ENCODE measurements around the gene ANKRD42.

The ANKRD42 gene

GRCh38 chr11:83193315-83194280 lies at the start of gene ANKRD42:
ANKRD42 (plus strand) TSS chr11:83193712; CDS start chr11:83194671, 959 bp downstream.
- Histone ChIP-seq H3K27ac (ENCODE audit: low read length) (peak within 1 kb of the TSS; percentile 38), H3K9ac (ENCODE audit: low read depth, low read length) (peak within 1 kb of the TSS; percentile 98), H3K4me1 (ENCODE audit: insufficient read depth, low read length) (peaks cover 13% of the 10 kb centered on the region), H3K36me3 (ENCODE audit: insufficient read depth, low read depth, low read length) (peaks cover 32% of the 10 kb centered on the region), H3K9me3 (ENCODE audit: insufficient read depth, low read depth, low read length) (no peaks in the 10 kb centered on the region), H3K4me3 (ENCODE audit: low read length) (peak within 1 kb of the TSS; percentile 98), H3K27me3 (ENCODE audit: insufficient read depth, low read length) (peaks cover 13% of the 10 kb centered on the region)

GRCh38 chr11:83147895-83148294 lies 45.6 kb upstream of the ANKRD42 start:
- no peaks in the 10 kb centered on the region for H3K27me3 ChIP-seq (ENCODE audit: insufficient read depth, low read length)
- no peaks in the 10 kb centered on the region for H3K9me3 ChIP-seq (ENCODE audit: insufficient read depth, low read depth, low read length)
- no peak overlapping the region for H3K4me3 ChIP-seq (ENCODE audit: low read length)
- H3K9ac ChIP-seq (ENCODE audit: low read depth, low read length), result no peak overlapping the region
- H3K27ac ChIP-seq (ENCODE audit: low read length), result no peak overlapping the region
- no peaks in the 10 kb centered on the region for H3K36me3 ChIP-seq (ENCODE audit: insufficient read depth, low read depth, low read length)
- no peaks in the 10 kb centered on the region for H3K4me1 ChIP-seq (ENCODE audit: insufficient read depth, low read length)

- Histone ChIP-seq H3K27ac (ENCODE audit: low read length) (no peak overlapping the region), H3K4me1 (ENCODE audit: insufficient read depth, low read length) (no peaks in the 10 kb centered on the region), H3K9me3 (ENCODE audit: insufficient read depth, low read depth, low read length) (no peaks in the 10 kb centered on the region), H3K27me3 (ENCODE audit: insufficient read depth, low read length) (no peaks in the 10 kb centered on the region), H3K4me3 (ENCODE audit: low read length) (no peak overlapping the region), H3K36me3 (ENCODE audit: insufficient read depth, low read depth, low read length) (no peaks in the 10 kb centered on the region), H3K9ac (ENCODE audit: low read depth, low read length) (no peak overlapping the region)
Measured at GRCh38 chr11:83150450-83150849, 43.1 kb upstream of the ANKRD42 start.

GRCh38 chr11:83151274-83151977 lies 42.1 kb upstream of the ANKRD42 start:
- H3K36me3 ChIP-seq (ENCODE audit: insufficient read depth, low read depth, low read length), result no peaks in the 10 kb centered on the region
- no peaks in the 10 kb centered on the region for H3K9me3 ChIP-seq (ENCODE audit: insufficient read depth, low read depth, low read length)
- H3K27me3 ChIP-seq (ENCODE audit: insufficient read depth, low read length), result no peaks in the 10 kb centered on the region
- no peaks in the 10 kb centered on the region for H3K4me1 ChIP-seq (ENCODE audit: insufficient read depth, low read length)
- no peak overlapping the region for H3K9ac ChIP-seq (ENCODE audit: low read depth, low read length)
- no peak overlapping the region for H3K27ac ChIP-seq (ENCODE audit: low read length)
- H3K4me3 ChIP-seq (ENCODE audit: low read length), result no peak overlapping the region

GRCh38 chr11:83152264-83152663 lies 41.2 kb upstream of the ANKRD42 start:
- no peaks in the 10 kb centered on the region for H3K9me3 ChIP-seq (ENCODE audit: insufficient read depth, low read depth, low read length)
- H3K9ac ChIP-seq (ENCODE audit: low read depth, low read length), result no peak overlapping the region
- no peaks in the 10 kb centered on the region for H3K27me3 ChIP-seq (ENCODE audit: insufficient read depth, low read length)
- H3K36me3 ChIP-seq (ENCODE audit: insufficient read depth, low read depth, low read length), result no peaks in the 10 kb centered on the region
- H3K4me3 ChIP-seq (ENCODE audit: low read length), result no peak overlapping the region
- no peak overlapping the region for H3K27ac ChIP-seq (ENCODE audit: low read length)
- H3K4me1 ChIP-seq (ENCODE audit: insufficient read depth, low read length), result no peaks in the 10 kb centered on the region

- H3K36me3 ChIP-seq (ENCODE audit: insufficient read depth, low read depth, low read length), result peaks cover 6% of the 10 kb centered on the region
- no peaks in the 10 kb centered on the region for H3K4me1 ChIP-seq (ENCODE audit: insufficient read depth, low read length)
Measured at GRCh38 chr11:83153764-83154163, 39.7 kb upstream of the ANKRD42 start.

GRCh38 chr11:83156144-83156995 lies 37.1 kb upstream of the ANKRD42 start:
- H3K4me1 ChIP-seq (ENCODE audit: insufficient read depth, low read length), result 0 out of 2 replicates have a peak, but pooled peaks cover 4% of the 10 kb centered on the region

More at GRCh38 chr11:83153764-83154163, 39.7 kb upstream of the ANKRD42 start:
- Histone ChIP-seq H3K4me3 (ENCODE audit: low read length) (no peak overlapping the region), H3K9ac (ENCODE audit: low read depth, low read length) (no peak overlapping the region), H3K9me3 (ENCODE audit: insufficient read depth, low read depth, low read length) (no peaks in the 10 kb centered on the region), H3K27ac (ENCODE audit: low read length) (no peak overlapping the region), H3K27me3 (ENCODE audit: insufficient read depth, low read length) (no peaks in the 10 kb centered on the region)

GRCh38 chr11:83156996-83157593 lies 36.4 kb upstream of the ANKRD42 start, which contains the start of gene PCF11:
PCF11 (plus strand) TSS chr11:83157131; CDS start chr11:83157440, 309 bp downstream.
- Histone ChIP-seq H3K27me3 (ENCODE audit: insufficient read depth, low read length) (no peaks in the 10 kb centered on the region), H3K9ac (ENCODE audit: low read depth, low read length) (peak within 1 kb of the TSS; percentile 99), H3K36me3 (ENCODE audit: insufficient read depth, low read depth, low read length) (peaks cover 38% of the 10 kb centered on the region), H3K4me3 (ENCODE audit: low read length) (peak within 1 kb of the TSS; percentile 98), H3K9me3 (ENCODE audit: insufficient read depth, low read depth, low read length) (no peaks in the 10 kb centered on the region), H3K4me1 (ENCODE audit: insufficient read depth, low read length) (0 out of 2 replicates have a peak, but pooled peaks cover 4% of the 10 kb centered on the region), H3K27ac (ENCODE audit: low read length) (peak within 1 kb of the TSS; percentile 93)

More at GRCh38 chr11:83156144-83156995, 37.1 kb upstream of the ANKRD42 start:
- no peaks in the 10 kb centered on the region for H3K9me3 ChIP-seq (ENCODE audit: insufficient read depth, low read depth, low read length)
- H3K27ac ChIP-seq (ENCODE audit: low read length), result peak overlapping the region; percentile 69
- H3K27me3 ChIP-seq (ENCODE audit: insufficient read depth, low read length), result no peaks in the 10 kb centered on the region
- peak overlapping the region; percentile 87; the same call in 1 of the 2 replicates for H3K9ac ChIP-seq (ENCODE audit: low read depth, low read length)
- peaks cover 31% of the 10 kb centered on the region for H3K36me3 ChIP-seq (ENCODE audit: insufficient read depth, low read depth, low read length)
- peak overlapping the region; percentile 92 for H3K4me3 ChIP-seq (ENCODE audit: low read length)

- Histone ChIP-seq H3K36me3 (ENCODE audit: insufficient read depth, low read depth, low read length) (peaks cover 43% of the 10 kb centered on the region), H3K4me1 (ENCODE audit: insufficient read depth, low read length) (0 out of 2 replicates have a peak, but pooled peaks cover 4% of the 10 kb centered on the region), H3K27ac (ENCODE audit: low read length) (peak overlapping the region; percentile 93), H3K9me3 (ENCODE audit: insufficient read depth, low read depth, low read length) (no peaks in the 10 kb centered on the region), H3K4me3 (ENCODE audit: low read length) (peak overlapping the region; percentile 98), H3K9ac (ENCODE audit: low read depth, low read length) (peak overlapping the region; percentile 99), H3K27me3 (ENCODE audit: insufficient read depth, low read length) (no peaks in the 10 kb centered on the region)
Measured at GRCh38 chr11:83157594-83158356, 35.7 kb upstream of the ANKRD42 start.

GRCh38 chr11:83158357-83158786 lies 35.1 kb upstream of the ANKRD42 start:
- H3K4me1 ChIP-seq (ENCODE audit: insufficient read depth, low read length), result 0 out of 2 replicates have a peak, but pooled peaks cover 4% of the 10 kb centered on the region
- H3K9me3 ChIP-seq (ENCODE audit: insufficient read depth, low read depth, low read length), result no peaks in the 10 kb centered on the region
- H3K4me3 ChIP-seq (ENCODE audit: low read length), result peak overlapping the region; percentile 98
- peak overlapping the region; percentile 99 for H3K9ac ChIP-seq (ENCODE audit: low read depth, low read length)
- no peak overlapping the region for H3K27ac ChIP-seq (ENCODE audit: low read length)
- H3K36me3 ChIP-seq (ENCODE audit: insufficient read depth, low read depth, low read length), result peaks cover 49% of the 10 kb centered on the region
- H3K27me3 ChIP-seq (ENCODE audit: insufficient read depth, low read length), result no peaks in the 10 kb centered on the region

Measured in iPS-20b (cell line).